WI38 (cell line): Measurements from ENCODE around the gene MAD1L1.

ENCODE experiments used
- H3K4me3 ChIP-seq: 2 replicates; pipeline ENCODE4 v1.5.1; 2011; ENCODE audit warnings: low read depth, mild to moderate bottlenecking, control low read depth, low read length
- CTCF ChIP-seq: IDR thresholded peaks from 2 replicates; pipeline ENCODE4 v1.5.1; 2012; ENCODE audit warnings: low read depth, mild to moderate bottlenecking, control low read depth, low read length

Gene MAD1L1

GRCh38 chr7:2141021-2141410 is 91.7 kb downstream of the MAD1L1 start:
- no peak overlapping the region for H3K4me3 ChIP-seq
- no peak for TF ChIP-seq CTCF

- H3K4me3 ChIP-seq: no peak overlapping the region
- TF ChIP-seq CTCF: no peak
These were observed 92.3 kb downstream of the MAD1L1 start for GRCh38 chr7:2140216-2141020.

GRCh38 chr7:2139004-2139699 is 93.6 kb downstream of the MAD1L1 start:
- TF ChIP-seq CTCF: no peak
- no peak overlapping the region for H3K4me3 ChIP-seq

- H3K4me3 ChIP-seq: no peak overlapping the region
- TF ChIP-seq CTCF: no peak
These were observed 94.5 kb downstream of the MAD1L1 start for GRCh38 chr7:2138146-2138765.

- TF ChIP-seq CTCF: no peak
These were observed 98.0 kb downstream of the MAD1L1 start for GRCh38 chr7:2134740-2135139.

GRCh38 chr7:2132243-2132642 is 100.5 kb downstream of the MAD1L1 start:
- no peak overlapping the region for H3K4me3 ChIP-seq
- TF ChIP-seq CTCF: no peak

More at GRCh38 chr7:2134740-2135139, 98.0 kb downstream of the MAD1L1 start:
- H3K4me3 ChIP-seq: no peak overlapping the region

GRCh38 chr7:2131800-2132199 is 100.9 kb downstream of the MAD1L1 start:
- TF ChIP-seq CTCF: no peak

More at GRCh38 chr7:2131800-2132199, 100.9 kb downstream of the MAD1L1 start:
- no peak overlapping the region for H3K4me3 ChIP-seq
